M059J (cell line): ENCODE measurements around the gene PRDM11. TPM values are rescaled to one million over a fixed set of nuclear protein-coding genes. Genes with fewer than 3 reads are reported as not detected.

ENCODE experiments used
- DNase-seq: peaks from one replicate; pipeline ENCODE4 v3.0.0-alpha.2; 2012; ENCODE audit warnings: low read depth
- total RNA-seq: library from RNA; depleted of rRNA; stranded (reverse); fragments of >200 nt; shearing (Covaris generic); gene quantifications from 2 replicates; pipeline ENCODE4 v1.2.3, GENCODE V29; 2014

Gene PRDM11
- total RNA-seq, 1 experiment from 2014 or later = 6.1 TPM

DNA sequence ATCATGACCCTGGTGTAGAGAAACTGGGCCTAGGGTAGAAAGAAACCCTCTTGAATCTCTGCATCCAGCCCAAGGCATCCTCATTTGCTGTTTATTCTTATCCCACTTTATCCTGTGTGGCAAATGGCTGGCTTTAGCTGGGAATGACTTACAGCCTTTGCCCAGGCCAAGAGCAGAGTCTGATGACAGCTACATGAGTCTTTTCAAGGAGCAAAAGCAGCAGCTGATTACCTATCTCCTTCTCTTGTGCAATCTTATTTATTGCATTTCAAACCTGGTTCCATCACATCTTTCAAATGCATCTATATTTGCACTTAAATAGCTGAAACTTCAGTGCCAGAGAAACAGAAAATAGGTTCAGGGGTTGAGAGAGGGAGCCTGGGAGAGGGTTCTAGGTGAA, 113.6 kb downstream of the PRDM11 start:
- DNase-seq = peak; percentile 47

- peak; percentile 81 for DNase-seq
Measured at GRCh38 chr11:45262900-45263299, 116.5 kb downstream of the PRDM11 start.

DNA sequence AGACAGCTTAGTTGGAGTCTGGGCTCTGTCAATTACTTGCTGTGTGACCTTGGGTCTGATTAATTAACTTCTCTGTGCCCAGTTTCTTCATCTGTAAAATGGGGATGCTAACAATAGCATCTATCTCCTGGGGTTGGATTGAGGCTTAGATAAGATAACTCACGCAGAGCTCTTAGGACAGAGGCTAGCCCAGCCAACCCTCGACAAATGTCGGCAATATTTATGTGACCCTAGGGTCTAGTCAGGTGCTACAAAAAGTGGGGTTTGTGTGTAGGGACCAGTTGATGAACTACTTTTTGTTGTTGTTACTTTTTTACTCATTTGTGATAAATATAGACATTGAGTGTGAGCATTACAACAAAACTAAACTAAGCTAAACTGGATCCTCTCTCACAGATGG, 117.3 kb downstream of the PRDM11 start:
- DNase-seq = no peak

- DNase-seq = peak; percentile 96
Measured at GRCh38 chr11:45264839-45265515, 118.5 kb downstream of the PRDM11 start.

DNA sequence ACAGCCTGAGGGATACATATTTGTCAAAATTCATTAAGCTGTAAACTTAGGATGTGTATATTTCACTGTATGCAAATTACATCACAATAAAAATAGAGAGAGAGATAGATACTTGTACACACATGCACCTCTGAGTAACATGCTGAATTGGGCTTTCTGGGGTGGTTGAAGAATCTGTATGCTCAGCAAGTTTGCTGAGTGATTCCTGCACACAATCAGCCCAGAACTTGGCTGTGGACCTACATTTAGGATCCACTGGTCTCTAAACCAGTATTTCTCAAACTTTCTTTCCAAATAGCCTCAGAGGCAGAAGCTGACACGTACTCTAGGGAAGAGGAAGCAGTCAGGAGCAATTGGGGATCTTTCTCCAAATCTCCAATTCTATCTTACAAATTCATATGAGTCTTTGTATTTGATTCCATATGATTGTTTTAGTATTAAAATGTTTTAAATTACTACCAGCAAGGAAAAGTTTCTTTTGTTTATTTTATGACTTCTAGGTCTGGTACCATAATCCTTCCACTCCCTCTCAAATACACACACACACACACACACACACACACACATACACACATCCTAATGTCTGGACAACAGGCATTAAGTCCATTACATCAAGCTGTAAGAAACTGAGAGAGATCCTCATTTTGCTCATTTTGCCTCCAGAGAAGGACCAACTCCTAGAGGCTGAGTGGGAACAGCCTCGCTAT, 119.7 kb downstream of the PRDM11 start:
- DNase-seq = no peak

GRCh38 chr11:45266676-45267020, 120.2 kb downstream of the PRDM11 start:
- no peak for DNase-seq

DNA sequence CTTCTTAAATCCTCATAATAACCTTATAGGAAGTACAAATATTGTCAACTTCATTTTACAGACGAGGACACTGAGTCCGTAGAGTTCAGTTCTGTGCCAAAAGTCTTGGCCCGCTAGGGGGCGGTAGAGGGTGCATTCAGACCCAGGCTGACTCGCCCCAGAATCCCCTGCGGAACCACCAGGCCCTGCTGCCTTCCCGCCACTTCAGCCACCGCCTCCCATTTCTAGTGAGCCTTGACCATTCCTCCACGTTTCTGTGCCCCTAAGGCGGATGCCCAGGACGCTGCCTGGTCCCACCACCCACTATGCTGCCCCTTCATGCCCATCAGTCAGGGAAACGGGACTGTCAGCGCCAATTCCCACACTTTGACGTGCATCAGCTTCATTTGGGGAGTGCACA, 120.6 kb downstream of the PRDM11 start:
- DNase-seq = no peak

DNA sequence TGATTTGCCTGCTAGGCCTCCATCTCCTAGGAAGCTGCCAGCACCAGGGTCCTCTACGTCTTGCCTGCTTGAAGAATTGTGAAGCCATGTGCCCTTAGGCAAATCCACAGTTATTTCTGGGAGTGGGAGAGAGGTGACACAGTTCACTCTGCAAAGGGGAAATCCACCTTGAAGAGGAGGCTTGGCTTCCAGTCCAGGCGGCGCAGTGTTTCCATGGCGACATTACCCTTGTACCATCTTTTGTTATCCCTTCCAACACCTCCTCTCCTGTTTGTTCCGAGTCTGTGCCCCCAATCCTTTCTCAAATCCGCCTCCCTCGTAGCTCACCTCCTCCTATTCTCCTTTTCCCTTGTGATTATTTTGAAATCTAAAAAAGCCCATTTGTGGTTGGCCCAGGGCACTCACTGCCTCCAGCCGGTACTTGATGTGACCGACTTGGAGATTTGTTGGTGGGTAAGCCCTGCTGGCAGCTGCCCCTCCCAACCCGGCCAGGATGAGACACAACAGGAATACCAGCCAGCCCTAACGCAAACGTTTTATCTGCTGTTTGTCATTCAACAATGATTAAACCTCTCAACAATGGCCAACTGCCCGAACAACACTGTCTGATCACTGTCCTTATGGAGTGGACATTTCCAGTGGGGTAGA, 121.3 kb downstream of the PRDM11 start:
- DNase-seq = peak; percentile 31

DNA sequence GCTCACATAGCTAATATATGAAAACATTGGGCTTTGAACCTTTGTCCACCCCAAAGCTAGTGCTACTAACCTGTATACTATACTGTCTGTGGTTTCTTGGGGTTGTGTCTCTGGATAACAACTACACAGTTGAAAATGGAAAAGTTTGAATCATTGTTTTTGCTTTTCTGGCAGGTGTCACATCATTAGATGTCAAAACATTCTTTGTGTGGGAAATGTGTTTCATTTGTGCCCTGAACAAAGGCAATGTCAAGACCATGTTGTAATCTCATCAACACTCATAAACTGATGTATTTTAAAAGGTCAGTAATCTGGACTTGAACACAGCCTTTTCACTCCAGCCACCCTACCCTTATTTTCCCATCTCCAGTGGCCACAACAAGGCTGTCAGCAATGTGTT, 123.2 kb downstream of the PRDM11 start:
- DNase-seq = no peak

- no peak for DNase-seq
Measured at GRCh38 chr11:45270946-45271716, 124.7 kb downstream of the PRDM11 start.

DNA sequence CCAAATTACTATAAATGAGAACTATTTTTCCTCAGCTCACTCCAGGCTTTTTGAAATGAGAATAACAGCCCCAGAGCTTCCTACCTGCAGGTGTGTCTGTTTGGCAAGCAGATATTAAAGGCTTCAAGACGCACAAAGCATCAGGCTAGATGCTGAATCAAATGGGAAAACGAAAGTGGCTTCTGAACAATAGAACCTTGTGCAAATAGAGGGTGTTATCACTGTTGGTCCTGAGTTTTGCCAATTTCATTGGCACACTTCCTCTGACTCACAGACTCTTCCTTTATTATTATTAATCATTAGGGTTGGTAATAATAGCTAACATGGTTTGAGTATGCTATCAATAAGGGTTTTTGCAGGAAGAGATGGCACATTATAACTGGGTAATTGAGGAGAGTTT, 126.3 kb downstream of the PRDM11 start:
- DNase-seq = no peak

- no peak for DNase-seq
Measured at GRCh38 chr11:45273509-45273908, 127.1 kb downstream of the PRDM11 start.

- no peak for DNase-seq
Measured at GRCh38 chr11:45274206-45274605, 127.8 kb downstream of the PRDM11 start.

DNA sequence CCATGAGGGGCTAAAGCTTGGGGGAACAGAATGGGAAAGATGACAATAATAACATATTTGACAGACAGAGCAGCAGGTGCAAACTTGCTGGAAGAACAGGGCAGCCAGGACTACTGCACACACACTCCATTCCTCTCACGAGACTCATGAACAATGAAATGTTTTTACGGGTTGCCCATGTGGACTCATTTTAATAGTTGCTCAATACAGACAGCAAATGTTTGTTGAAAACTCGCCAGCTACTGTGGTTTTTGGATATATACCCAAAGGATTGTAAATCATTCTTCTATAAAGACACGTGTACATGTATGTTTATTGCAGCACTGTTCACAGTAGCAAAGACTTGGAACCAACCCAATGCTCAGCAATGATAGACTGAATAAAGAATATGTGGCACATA, 129.4 kb downstream of the PRDM11 start:
- peak; percentile 55 for DNase-seq

- peak; percentile 66 for DNase-seq
Measured at GRCh38 chr11:45278714-45279113, 132.3 kb downstream of the PRDM11 start.

DNA sequence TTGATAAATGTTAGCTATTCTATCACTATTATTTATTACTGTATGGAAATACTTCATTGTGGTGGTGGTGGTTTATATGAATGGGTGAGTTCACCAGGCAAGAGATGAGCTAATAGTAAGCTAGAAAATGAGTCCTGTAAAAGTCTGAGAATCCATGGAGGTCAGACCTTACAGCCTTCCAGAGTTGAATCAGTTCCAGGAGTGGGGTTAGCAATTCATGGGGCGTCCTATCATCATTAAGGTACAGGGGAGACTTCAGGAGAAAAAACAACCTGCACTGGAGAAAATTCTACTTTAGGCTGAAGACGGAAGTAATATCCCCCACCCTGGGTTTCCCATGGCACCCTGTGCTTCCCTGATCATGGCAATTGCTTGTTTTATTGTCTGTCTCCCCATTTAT, 133.2 kb downstream of the PRDM11 start:
- no peak for DNase-seq

- peak; percentile 82 for DNase-seq
Measured at GRCh38 chr11:45280449-45280848, 134.0 kb downstream of the PRDM11 start.

GRCh38 chr11:45282081-45282480, 135.6 kb downstream of the PRDM11 start:
- no peak for DNase-seq
